IPS-NIHi7 (cell line): ENCODE measurements around the gene C1orf198.

ENCODE experiments used
- DNase-seq: peaks from one replicate; pipeline ENCODE4 v3.0.0; 2012; ENCODE audit warnings: mixed read lengths; ENCODE audit errors: extremely low spot score

The C1orf198 gene

DNA sequence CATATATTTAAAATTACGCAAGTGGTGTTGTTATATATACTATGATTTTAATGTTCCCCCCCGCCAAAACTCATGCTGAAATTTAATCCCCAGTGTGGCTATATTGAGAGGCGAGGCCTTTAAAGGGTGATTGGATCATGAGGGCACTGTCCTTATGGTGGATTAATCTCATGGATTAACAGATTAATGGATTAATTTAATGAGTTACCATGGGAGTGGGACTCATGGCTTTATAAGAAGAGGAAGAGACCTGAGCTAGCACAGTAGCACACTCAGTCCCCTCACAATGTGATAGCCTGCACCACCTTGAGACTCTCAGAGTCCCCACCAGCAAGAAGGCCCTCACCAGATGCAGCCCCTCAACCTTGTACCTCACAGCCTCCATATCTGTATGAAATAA lies 34.8 kb downstream of the C1orf198 start:
- DNase-seq: no peak

DNA sequence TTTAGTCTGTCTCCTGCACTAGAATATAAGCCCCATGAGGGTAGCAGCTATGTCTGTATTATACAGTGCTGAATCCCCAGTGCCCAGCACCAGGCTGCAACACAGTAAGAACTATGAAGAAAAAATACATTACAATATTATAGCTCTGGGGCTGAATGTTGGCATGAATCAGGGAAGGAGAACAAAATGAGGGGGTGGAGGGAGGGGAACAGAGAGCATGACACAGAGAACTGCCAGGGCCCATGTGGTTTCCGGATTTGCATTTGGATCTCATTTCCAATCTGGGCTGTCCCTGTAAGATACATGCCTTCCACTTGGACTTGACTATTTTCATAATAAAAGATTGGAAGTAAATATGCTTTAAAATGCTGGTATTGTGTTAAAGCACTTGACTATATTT lies 35.8 kb downstream of the C1orf198 start:
- DNase-seq: no peak

DNA sequence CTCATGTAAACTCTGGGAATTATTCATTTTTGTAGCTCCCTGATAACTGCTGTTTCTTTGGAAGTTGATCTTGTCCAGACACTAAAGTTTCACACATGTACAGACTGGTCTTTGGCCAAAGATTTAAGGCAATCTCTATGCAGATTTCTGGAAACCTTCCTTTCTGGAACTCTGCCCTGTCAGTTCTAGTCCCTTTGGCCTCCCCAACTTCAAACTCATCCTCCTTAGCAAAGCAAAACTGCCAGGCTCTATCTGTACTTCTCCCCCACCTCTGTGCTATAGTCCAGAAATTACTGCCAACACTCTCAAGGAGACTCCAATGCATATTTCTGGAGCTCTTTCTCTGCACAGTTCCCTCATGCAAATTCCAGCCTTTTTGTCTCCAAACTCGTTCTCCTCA lies 36.5 kb downstream of the C1orf198 start:
- DNase-seq: no peak

DNA sequence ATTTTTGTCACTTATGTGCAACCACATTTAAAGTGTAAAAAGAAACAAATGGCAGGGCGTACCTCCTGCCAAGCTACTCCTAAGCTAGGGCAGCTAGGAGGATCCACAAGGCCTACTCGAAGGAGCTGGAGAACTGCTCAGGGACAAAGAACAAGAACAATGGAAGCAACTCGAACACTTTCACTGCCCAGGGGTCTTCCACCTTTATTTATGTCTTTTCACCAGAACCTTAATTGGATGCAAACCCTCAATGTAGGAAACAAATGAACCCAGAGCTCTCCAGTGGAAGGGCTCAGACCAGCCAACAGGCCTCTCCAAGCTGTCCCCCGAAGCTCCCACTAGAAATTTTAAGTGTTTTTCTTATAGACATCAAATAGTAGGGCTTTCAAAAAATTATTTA lies 39.9 kb downstream of the C1orf198 start:
- no peak for DNase-seq

DNA sequence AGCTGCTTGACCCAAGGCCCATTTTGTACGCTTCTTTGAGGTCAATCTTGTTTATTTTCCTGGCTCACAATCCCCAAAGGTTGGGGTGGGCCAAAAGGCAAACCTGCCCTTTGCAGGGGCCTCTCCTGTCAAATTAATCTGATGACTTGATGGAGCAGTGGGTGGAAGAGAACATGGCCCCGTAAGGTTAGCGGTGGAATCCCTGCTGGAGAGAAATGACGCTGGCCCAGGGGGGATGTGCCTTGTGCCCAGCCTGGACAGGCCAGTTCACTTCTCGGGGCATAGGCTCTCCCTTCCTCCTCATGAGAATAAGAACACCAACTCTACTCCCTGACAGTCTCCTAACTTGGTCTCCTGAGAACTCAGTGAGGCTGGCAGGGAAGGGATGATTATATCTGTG lies 40.5 kb downstream of the C1orf198 start:
- no peak for DNase-seq

DNA sequence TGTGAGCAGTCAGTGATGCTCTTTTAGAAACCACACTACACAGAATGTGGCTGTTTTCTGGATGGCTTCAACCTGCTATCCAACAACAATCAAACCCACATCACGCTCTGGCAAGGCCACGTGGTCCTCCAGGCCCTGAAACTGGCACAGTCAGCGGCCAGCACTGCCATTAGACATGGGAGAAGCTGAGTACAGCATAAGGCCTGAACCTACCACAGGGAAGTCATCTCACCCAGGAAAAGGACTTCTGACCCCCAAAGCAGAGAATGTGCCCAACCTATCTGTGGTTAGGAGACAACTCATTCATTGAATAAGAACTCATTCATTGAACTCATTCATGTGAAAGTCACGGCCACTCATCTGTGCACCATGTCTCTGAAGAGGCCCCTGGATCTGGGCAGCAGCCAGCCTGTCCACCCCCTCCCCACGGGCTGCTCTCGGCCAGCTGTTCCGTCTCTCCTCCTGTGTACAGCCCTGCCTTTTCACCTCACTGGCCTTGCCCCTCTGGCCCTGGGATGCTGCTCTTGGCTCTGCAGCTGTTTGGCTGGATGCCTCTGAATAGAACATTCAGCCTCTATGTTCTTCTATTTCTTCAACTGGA lies 41.1 kb downstream of the C1orf198 start:
- no peak for DNase-seq

- DNase-seq: no peak
Observed at GRCh38 chr1:230826166-230826875, 42.0 kb downstream of the C1orf198 start.

- DNase-seq: no peak
Observed at GRCh38 chr1:230825761-230826160, 42.6 kb downstream of the C1orf198 start.

DNA sequence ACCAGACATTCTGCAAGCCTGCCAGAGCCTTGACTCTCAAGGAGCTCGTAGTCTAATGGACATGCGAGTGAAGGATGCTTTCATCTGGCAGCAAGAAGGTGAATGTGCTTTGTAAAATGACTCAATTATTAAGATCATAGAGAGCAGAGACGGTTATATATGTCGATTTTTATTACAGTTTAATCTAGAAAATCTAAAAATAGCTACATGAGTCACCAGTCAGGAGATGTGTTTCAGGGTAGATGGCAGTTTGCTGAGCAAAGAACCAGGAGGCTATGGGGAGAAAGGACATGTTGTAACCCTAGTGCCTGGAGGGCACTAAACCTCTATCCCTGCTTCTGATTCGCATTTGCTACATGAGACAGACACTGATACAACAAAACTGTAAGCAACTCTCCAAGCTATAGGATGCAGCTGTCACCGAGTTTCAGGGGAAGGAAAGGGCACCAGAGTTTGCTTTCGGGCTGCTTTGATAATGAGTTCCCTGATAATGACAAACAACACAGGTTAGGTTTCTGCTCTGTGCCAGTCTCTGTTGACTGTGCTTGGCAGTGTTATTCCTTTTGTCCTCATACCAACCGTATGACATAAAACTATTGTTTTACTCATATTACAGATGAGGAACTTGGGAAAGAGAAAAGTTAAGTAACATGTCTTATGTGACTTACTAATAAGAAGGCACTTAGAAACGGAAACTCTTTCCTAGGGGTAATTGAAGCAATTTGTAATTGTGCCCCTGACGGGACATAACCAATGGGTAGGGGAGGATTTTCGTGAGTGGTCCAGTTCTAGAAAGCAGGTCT lies 43.2 kb downstream of the C1orf198 start:
- DNase-seq: no peak

DNA sequence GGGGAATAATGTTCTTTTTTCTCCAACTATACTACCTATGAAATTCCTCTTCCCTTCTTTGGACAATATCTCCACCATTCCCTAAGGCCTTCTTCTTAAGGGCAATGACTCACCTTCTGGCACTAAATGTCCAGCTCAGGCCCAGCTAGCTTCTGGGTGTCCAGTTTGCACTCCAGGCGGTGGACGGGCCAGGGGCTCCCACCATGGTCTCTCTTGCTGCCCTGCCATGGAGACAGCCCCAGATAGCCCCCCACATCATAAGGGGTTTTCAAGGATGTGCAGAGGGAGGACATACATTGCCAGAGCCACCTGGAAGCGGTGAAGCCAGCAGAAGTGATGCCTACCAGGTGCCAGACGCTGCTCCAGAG lies 43.8 kb downstream of the C1orf198 start:
- no peak for DNase-seq

DNA sequence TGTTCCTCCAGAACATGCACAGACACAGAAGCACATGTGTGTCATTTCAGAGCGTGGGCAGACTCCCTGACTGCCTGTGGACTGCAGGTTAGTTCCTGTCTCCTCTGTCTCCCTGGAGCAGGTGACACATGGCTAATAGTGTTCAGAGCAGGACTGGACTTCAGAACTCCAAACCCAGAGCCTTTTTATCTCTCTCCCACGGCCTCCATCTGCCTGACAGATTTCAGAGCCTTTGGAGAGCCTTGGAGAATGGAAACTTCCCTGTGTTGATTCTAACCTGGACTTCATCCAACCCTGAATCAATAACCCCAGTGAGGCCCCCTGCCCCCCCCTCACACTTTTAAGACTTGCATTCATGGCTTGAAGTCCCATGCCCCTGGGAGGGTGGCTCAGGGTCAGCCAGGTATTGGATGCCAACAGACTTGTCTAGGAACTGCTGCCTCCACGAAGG lies 44.4 kb downstream of the C1orf198 start:
- no peak for DNase-seq

GRCh38 chr1:230823426-230823825 lies 44.9 kb downstream of the C1orf198 start:
- no peak for DNase-seq

- no peak for DNase-seq
Observed at GRCh38 chr1:230822092-230822581, 46.2 kb downstream of the C1orf198 start.

- no peak for DNase-seq
Observed at GRCh38 chr1:230821346-230821745, 47.0 kb downstream of the C1orf198 start.

GRCh38 chr1:230820568-230820967 lies 47.8 kb downstream of the C1orf198 start:
- DNase-seq: no peak

DNA sequence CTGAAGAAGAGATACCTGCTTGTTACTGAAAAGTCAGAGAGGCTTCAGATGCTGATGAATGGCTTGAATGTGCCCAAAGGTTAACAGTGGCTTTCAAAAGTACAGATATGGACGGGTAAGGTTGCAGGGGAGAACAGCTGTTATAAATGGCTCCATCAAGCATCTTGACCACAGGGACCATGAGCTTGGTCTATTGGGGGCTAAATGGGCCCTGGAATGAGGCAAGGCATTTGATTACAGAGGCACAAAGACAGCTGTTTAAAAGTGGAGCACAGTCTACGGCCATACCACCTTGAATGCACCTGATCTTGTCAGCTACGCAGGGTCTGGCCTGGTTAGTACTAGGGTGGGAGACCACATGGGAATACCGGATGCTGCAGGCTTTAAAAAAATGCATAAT lies 48.3 kb downstream of the C1orf198 start:
- no peak for DNase-seq

GRCh38 chr1:230818901-230819300 lies 49.4 kb downstream of the C1orf198 start:
- no peak for DNase-seq

- no peak for DNase-seq
Observed at GRCh38 chr1:230818367-230818766, 50.0 kb downstream of the C1orf198 start.

GRCh38 chr1:230816018-230816417 lies 52.3 kb downstream of the C1orf198 start:
- DNase-seq: peak; percentile 3

- no peak for DNase-seq
Observed at GRCh38 chr1:230814949-230815692, 53.2 kb downstream of the C1orf198 start.

GRCh38 chr1:230812568-230812967 lies 55.8 kb downstream of the C1orf198 start:
- DNase-seq: no peak
